SK-N-SH treated with all-trans-retinoic acid at 6 μM for 48 hours (cell line): ENCODE data around the gene SCN2B.

ENCODE experiments used
- ATAC-seq: fragments of 200-7000 bp; cut with Tn5 transposase; 3 replicates; pipeline ENCODE4 v1.9.1; 2020; ENCODE audit warnings: mild to moderate bottlenecking, moderate library complexity
- ARNTL ChIP-seq: fragments of 450-650 bp; formaldehyde crosslinking; IDR thresholded peaks from 2 replicates; pipeline ENCODE4 v1.5.0; 2020; ENCODE audit warnings: low read depth, mild to moderate bottlenecking, moderate library complexity, borderline replicate concordance
- CSDC2 ChIP-seq: fragments of 250-450 bp; sonication (Bioruptor Pico); IDR thresholded peaks from 2 replicates; pipeline ENCODE4 v1.5.0; 2020; ENCODE audit warnings: mild to moderate bottlenecking, moderate library complexity
- ESRRG ChIP-seq: fragments of 250-450 bp; sonication (Bioruptor Pico); IDR thresholded peaks from 2 replicates; pipeline ENCODE4 v1.6.1; 2021; ENCODE audit warnings: mild to moderate bottlenecking
- GLIS3 ChIP-seq: fragments of 250-450 bp; sonication (Bioruptor Pico); IDR thresholded peaks from 2 replicates; pipeline ENCODE4 v1.5.0; 2020; ENCODE audit warnings: mild to moderate bottlenecking, moderate library complexity
- OSR1 ChIP-seq: fragments of 250-450 bp; sonication (Bioruptor Pico); IDR thresholded peaks from 2 replicates; pipeline ENCODE4 v1.8.0; 2022; ENCODE audit warnings: moderate library complexity, mild to moderate bottlenecking, inconsistent platforms
- RARB ChIP-seq: fragments of 250-450 bp; sonication (Bioruptor Pico); IDR thresholded peaks from 2 replicates; pipeline ENCODE4 v1.8.0; 2021; ENCODE audit warnings: mild to moderate bottlenecking, moderate library complexity
- SNAI2 ChIP-seq: fragments of 250-450 bp; sonication (Bioruptor Pico); IDR thresholded peaks from 2 replicates; pipeline ENCODE4 v1.5.0; 2020; ENCODE audit warnings: mild to moderate bottlenecking, moderate library complexity
- TCF4 ChIP-seq: fragments of 250-450 bp; sonication (Bioruptor Pico); IDR thresholded peaks from 2 replicates; pipeline ENCODE4 v1.8.0; 2021; ENCODE audit warnings: mild to moderate bottlenecking, moderate library complexity, borderline replicate concordance
- TOX ChIP-seq: fragments of 250-450 bp; sonication (Bioruptor Pico); IDR thresholded peaks from 2 replicates; pipeline ENCODE4 v1.8.0; 2021; ENCODE audit warnings: mild to moderate bottlenecking, moderate library complexity, borderline replicate concordance
- ZC3H10 ChIP-seq: fragments of 250-450 bp; sonication (Bioruptor Pico); IDR thresholded peaks from 2 replicates; pipeline ENCODE4 v1.5.1; 2021; ENCODE audit warnings: mild to moderate bottlenecking, moderate library complexity
- ZFP3 ChIP-seq: fragments of 250-450 bp; sonication (Bioruptor Pico); IDR thresholded peaks from 2 replicates; pipeline ENCODE4 v1.5.0; 2020; ENCODE audit warnings: mild to moderate bottlenecking, moderate library complexity
- ZFP30 ChIP-seq: fragments of 450-650 bp; formaldehyde crosslinking; IDR thresholded peaks from 2 replicates; pipeline ENCODE4 v1.5.0; 2022; ENCODE audit warnings: mild to moderate bottlenecking, moderate library complexity
- ZNF565 ChIP-seq: fragments of 450-650 bp; formaldehyde crosslinking; conservative IDR thresholded peaks from 2 replicates; pipeline ENCODE4 v1.5.0; 2020; ENCODE audit warnings: low read depth, mild to moderate bottlenecking, moderate library complexity
- ZNF70 ChIP-seq: fragments of 450-650 bp; formaldehyde crosslinking; IDR thresholded peaks from 2 replicates; pipeline ENCODE4 v1.5.0; 2020; ENCODE audit warnings: mild to moderate bottlenecking, moderate library complexity
- TF ChIP-seq, protein P1 (sequence below): fragments of 250-450 bp; sonication (Bioruptor Pico); IDR thresholded peaks from 2 replicates; pipeline ENCODE4 v1.5.0; 2020; ENCODE audit warnings: mild to moderate bottlenecking, moderate library complexity
- TF ChIP-seq, protein P2 (sequence below): fragments of 250-450 bp; sonication (Bioruptor Pico); IDR thresholded peaks from 2 replicates; pipeline ENCODE4 v1.5.1; 2021; ENCODE audit warnings: mild to moderate bottlenecking, moderate library complexity
- TF ChIP-seq, protein P3 (sequence below): fragments of 250-450 bp; sonication (Bioruptor Pico); IDR thresholded peaks from 2 replicates; pipeline ENCODE4 v1.8.0; 2020; ENCODE audit warnings: mild to moderate bottlenecking, moderate library complexity, borderline replicate concordance
- TF ChIP-seq, protein P4 (sequence below): fragments of 250-450 bp; sonication (Bioruptor Pico); IDR thresholded peaks from 2 replicates; pipeline ENCODE4 v1.8.0; 2021; ENCODE audit warnings: low read depth, mild to moderate bottlenecking, moderate library complexity, borderline replicate concordance
- TF ChIP-seq, protein P5 (sequence below): fragments of 250-450 bp; sonication (Bioruptor Pico); IDR thresholded peaks from 2 replicates; pipeline ENCODE4 v1.5.1; 2020; ENCODE audit warnings: low read depth, mild to moderate bottlenecking, moderate library complexity

SCN2B gene

DNA sequence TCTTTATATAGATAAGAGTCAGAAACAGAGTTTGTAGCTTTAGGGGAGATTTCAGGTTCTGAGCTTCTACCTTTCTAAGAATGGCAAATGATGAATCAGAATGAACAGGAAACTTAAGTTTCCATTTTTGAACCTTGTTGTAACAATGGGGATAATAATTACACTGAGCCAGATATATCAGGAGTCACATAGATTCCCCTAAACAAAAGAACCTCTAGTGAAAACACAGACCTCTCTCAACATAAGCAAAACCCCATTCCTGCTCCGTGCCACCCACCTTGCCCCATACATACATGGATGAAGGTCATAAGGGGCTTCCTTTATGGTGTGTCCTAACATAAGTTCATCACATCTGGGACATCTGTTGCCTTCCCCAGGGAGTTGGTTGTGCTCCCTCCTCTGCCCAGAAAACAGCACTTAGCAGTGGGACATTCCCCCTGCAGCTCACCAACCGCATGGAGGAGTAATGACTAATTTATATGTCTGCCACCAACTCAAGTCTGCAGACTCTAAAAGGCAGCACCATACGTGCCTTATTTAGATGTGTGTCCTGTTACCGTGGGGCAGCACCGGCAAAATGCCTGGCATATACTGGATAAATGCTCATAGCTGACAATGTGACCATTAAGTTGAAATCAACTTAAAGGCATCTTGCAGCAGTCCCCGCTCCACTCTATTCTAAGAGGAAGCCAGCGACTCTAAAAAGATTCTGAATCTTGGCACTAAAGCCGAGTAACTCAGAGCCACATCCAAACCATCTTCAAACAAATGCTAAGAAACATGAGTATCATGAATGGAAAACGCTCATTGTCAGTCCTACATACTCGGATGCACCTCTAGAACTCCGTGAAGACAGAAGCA lies 40.4 kb upstream of the SCN2B start:
- ATAC-seq: no peak
- TF ChIP-seq GLIS3 (CRISPR knock-in tag) (no peak), TCF4 (CRISPR knock-in tag) (no peak), ZC3H10 (no peak), TOX (CRISPR knock-in tag) (no peak), CSDC2 (CRISPR knock-in tag) (no peak), ARNTL (CRISPR knock-in tag) (no peak), ZNF565 (CRISPR knock-in tag) (no peak), SNAI2 (no peak)
- TF ChIP-seq, protein P1, sequence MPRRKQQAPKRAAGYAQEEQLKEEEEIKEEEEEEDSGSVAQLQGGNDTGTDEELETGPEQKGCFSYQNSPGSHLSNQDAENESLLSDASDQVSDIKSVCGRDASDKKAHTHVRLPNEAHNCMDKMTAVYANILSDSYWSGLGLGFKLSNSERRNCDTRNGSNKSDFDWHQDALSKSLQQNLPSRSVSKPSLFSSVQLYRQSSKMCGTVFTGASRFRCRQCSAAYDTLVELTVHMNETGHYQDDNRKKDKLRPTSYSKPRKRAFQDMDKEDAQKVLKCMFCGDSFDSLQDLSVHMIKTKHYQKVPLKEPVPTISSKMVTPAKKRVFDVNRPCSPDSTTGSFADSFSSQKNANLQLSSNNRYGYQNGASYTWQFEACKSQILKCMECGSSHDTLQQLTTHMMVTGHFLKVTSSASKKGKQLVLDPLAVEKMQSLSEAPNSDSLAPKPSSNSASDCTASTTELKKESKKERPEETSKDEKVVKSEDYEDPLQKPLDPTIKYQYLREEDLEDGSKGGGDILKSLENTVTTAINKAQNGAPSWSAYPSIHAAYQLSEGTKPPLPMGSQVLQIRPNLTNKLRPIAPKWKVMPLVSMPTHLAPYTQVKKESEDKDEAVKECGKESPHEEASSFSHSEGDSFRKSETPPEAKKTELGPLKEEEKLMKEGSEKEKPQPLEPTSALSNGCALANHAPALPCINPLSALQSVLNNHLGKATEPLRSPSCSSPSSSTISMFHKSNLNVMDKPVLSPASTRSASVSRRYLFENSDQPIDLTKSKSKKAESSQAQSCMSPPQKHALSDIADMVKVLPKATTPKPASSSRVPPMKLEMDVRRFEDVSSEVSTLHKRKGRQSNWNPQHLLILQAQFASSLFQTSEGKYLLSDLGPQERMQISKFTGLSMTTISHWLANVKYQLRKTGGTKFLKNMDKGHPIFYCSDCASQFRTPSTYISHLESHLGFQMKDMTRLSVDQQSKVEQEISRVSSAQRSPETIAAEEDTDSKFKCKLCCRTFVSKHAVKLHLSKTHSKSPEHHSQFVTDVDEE (CRISPR knock-in tag): no peak
- TF ChIP-seq, protein P2, sequence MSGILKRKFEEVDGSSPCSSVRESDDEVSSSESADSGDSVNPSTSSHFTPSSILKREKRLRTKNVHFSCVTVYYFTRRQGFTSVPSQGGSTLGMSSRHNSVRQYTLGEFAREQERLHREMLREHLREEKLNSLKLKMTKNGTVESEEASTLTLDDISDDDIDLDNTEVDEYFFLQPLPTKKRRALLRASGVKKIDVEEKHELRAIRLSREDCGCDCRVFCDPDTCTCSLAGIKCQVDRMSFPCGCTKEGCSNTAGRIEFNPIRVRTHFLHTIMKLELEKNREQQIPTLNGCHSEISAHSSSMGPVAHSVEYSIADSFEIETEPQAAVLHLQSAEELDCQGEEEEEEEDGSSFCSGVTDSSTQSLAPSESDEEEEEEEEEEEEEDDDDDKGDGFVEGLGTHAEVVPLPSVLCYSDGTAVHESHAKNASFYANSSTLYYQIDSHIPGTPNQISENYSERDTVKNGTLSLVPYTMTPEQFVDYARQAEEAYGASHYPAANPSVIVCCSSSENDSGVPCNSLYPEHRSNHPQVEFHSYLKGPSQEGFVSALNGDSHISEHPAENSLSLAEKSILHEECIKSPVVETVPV (CRISPR knock-in tag): no peak
- TF ChIP-seq, protein P3, sequence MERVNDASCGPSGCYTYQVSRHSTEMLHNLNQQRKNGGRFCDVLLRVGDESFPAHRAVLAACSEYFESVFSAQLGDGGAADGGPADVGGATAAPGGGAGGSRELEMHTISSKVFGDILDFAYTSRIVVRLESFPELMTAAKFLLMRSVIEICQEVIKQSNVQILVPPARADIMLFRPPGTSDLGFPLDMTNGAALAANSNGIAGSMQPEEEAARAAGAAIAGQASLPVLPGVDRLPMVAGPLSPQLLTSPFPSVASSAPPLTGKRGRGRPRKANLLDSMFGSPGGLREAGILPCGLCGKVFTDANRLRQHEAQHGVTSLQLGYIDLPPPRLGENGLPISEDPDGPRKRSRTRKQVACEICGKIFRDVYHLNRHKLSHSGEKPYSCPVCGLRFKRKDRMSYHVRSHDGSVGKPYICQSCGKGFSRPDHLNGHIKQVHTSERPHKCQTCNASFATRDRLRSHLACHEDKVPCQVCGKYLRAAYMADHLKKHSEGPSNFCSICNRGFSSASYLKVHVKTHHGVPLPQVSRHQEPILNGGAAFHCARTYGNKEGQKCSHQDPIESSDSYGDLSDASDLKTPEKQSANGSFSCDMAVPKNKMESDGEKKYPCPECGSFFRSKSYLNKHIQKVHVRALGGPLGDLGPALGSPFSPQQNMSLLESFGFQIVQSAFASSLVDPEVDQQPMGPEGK (CRISPR knock-in tag): no peak
- TF ChIP-seq, all 23 proteins: peak for 0

DNA sequence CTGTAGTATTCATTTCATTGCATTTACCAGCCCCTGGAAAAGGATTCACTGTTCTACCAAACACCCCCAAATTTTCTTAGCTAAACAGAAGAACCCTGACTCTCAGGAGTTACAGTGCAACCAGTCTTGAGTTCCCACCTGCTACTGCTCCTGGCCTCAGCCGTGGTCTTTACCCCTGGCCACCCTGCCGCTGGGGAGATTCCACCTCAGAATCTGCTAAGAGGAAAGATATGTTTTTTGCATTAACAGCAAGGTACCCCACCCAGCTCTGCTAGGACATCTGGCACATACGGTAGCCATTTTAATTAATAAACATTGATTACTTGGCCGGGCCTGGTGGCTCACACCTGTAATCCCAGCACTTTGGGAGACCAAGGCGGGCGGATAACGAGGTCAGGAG lies 39.3 kb upstream of the SCN2B start:
- TF ChIP-seq, protein P3 (CRISPR knock-in tag): no peak
- no peak for TF ChIP-seq ZC3H10
- no peak for TF ChIP-seq RARB (CRISPR knock-in tag)
- TF ChIP-seq ZNF565 (CRISPR knock-in tag): no peak
- TF ChIP-seq, protein P4, sequence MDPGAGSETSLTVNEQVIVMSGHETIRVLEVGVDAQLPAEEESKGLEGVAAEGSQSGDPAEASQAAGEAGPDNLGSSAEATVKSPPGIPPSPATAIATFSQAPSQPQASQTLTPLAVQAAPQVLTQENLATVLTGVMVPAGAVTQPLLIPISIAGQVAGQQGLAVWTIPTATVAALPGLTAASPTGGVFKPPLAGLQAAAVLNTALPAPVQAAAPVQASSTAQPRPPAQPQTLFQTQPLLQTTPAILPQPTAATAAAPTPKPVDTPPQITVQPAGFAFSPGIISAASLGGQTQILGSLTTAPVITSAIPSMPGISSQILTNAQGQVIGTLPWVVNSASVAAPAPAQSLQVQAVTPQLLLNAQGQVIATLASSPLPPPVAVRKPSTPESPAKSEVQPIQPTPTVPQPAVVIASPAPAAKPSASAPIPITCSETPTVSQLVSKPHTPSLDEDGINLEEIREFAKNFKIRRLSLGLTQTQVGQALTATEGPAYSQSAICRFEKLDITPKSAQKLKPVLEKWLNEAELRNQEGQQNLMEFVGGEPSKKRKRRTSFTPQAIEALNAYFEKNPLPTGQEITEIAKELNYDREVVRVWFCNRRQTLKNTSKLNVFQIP (CRISPR knock-in tag): no peak
- TF ChIP-seq ZFP30 (CRISPR knock-in tag): no peak
- no peak for TF ChIP-seq TCF4 (CRISPR knock-in tag)
- TF ChIP-seq OSR1: no peak
- no peak for TF ChIP-seq SNAI2
- no peak for TF ChIP-seq ESRRG (CRISPR knock-in tag)
- TF ChIP-seq, all 23 proteins: peak for 0
- ATAC-seq: no peak

DNA sequence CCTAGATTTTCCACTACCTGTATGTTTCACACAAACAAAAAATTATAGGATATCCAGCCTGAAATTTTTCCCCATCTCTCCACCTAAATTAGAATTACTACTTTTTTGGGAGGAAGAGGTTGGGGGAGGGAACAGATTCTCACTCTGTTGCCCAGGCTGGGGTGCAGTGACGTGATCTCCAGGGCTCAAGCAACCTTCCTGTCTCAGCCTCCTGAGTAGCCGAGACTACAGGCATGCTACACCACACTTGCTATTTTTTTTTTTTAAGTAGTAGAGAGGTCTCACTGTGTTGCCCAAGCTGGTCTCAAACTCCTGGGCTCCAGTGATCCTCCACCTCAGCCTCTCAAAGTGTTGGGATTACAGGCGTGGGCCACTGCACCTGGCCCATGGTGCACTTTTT lies 38.8 kb upstream of the SCN2B start:
- TF ChIP-seq, protein P5, sequence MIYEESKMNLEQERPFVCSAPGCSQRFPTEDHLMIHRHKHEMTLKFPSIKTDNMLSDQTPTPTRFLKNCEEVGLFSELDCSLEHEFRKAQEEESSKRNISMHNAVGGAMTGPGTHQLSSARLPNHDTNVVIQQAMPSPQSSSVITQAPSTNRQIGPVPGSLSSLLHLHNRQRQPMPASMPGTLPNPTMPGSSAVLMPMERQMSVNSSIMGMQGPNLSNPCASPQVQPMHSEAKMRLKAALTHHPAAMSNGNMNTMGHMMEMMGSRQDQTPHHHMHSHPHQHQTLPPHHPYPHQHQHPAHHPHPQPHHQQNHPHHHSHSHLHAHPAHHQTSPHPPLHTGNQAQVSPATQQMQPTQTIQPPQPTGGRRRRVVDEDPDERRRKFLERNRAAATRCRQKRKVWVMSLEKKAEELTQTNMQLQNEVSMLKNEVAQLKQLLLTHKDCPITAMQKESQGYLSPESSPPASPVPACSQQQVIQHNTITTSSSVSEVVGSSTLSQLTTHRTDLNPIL: no peak
- no peak for TF ChIP-seq ESRRG (CRISPR knock-in tag)
- TF ChIP-seq ZNF565 (CRISPR knock-in tag): no peak
- no peak for TF ChIP-seq TCF4 (CRISPR knock-in tag)
- TF ChIP-seq, protein P2 (CRISPR knock-in tag): no peak
- TF ChIP-seq ZNF70 (CRISPR knock-in tag): no peak
- no peak for TF ChIP-seq SNAI2
- no peak for TF ChIP-seq ZFP3
- TF ChIP-seq, protein P3 (CRISPR knock-in tag): no peak
- TF ChIP-seq ARNTL (CRISPR knock-in tag): no peak
- no peak for ATAC-seq
